ENCODE measurements around the gene CSF2.

CSF2 gene

GRCh38 chr5:132059043-132059695 lies 14.4 kb upstream of the CSF2 start:
- no peak for DNase-seq (ENCODE audit: low read depth in 1 of 2, low spot score in 1 of 2)
- H3K27ac ChIP-seq (replicated peaks), result no peak overlapping the region
- H3K4me3 ChIP-seq (replicated peaks; ENCODE audit: insufficient read depth, low read length), result no peak overlapping the region
- TF ChIP-seq GABPA (IDR thresholded peaks at IDR 0.05; ENCODE audit: low read depth), result no peak
- no peak for TF ChIP-seq POLR2AphosphoS5 (IDR thresholded peaks at IDR 0.05; ENCODE audit: low read depth)
- TF ChIP-seq CTCF (IDR thresholded peaks at IDR 0.05; ENCODE audit: insufficient read depth, low read length), result no peak
- TF ChIP-seq REST (IDR thresholded peaks at IDR 0.05; ENCODE audit: insufficient replicate concordance, low read depth), result no peak
- TF ChIP-seq SPI1 (IDR thresholded peaks at IDR 0.05; ENCODE audit: borderline replicate concordance, low read depth), result no peak
- no peaks in the 10 kb centered on the region for H3K27me3 ChIP-seq (ENCODE audit: insufficient read depth, poor library complexity, severe bottlenecking)

GRCh38 chr5:132059696-132060500 lies 13.7 kb upstream of the CSF2 start:
- no peak for TF ChIP-seq CTCF (IDR thresholded peaks at IDR 0.05; ENCODE audit: insufficient read depth, low read length)
- no peak for TF ChIP-seq POLR2AphosphoS5 (IDR thresholded peaks at IDR 0.05; ENCODE audit: low read depth)
- no peak for TF ChIP-seq REST (IDR thresholded peaks at IDR 0.05; ENCODE audit: insufficient replicate concordance, low read depth)
- no peak for TF ChIP-seq SPI1 (IDR thresholded peaks at IDR 0.05; ENCODE audit: borderline replicate concordance, low read depth)
- TF ChIP-seq GABPA (IDR thresholded peaks at IDR 0.05; ENCODE audit: low read depth), result no peak
- no peak for DNase-seq (ENCODE audit: low read depth in 1 of 2, low spot score in 1 of 2)
- no peak overlapping the region for H3K4me3 ChIP-seq (replicated peaks; ENCODE audit: insufficient read depth, low read length)

GRCh38 chr5:132060501-132061161 lies 13.0 kb upstream of the CSF2 start, which contains the start of gene IL3:
TSS of gene IL3 (plus strand) at chr5:132060655. CDS start at chr5:132060707, 52 bp downstream.
- TF ChIP-seq SPI1 (IDR thresholded peaks at IDR 0.05; ENCODE audit: borderline replicate concordance, low read depth) (no peak), REST (IDR thresholded peaks at IDR 0.05; ENCODE audit: insufficient replicate concordance, low read depth) (no peak)
- no peak within 1 kb of the TSS for H3K4me3 ChIP-seq (replicated peaks; ENCODE audit: insufficient read depth, low read length)
- no peak for DNase-seq (ENCODE audit: low read depth in 1 of 2, low spot score in 1 of 2)
- no peaks in the 10 kb centered on the region for H3K27me3 ChIP-seq (ENCODE audit: insufficient read depth, poor library complexity, severe bottlenecking)
- H3K27ac ChIP-seq (replicated peaks), result no peak within 1 kb of the TSS

More at GRCh38 chr5:132059696-132060500, 13.7 kb upstream of the CSF2 start:
- no peaks in the 10 kb centered on the region for H3K27me3 ChIP-seq (ENCODE audit: insufficient read depth, poor library complexity, severe bottlenecking)
- H3K27ac ChIP-seq (replicated peaks), result no peak overlapping the region

Data from HL-60 (cell line).